Gastrocnemius medialis (tissue), 4 donors: ENCODE results near the gene GNB2.

ENCODE experiments used
- POLR2A ChIP-seq, 2 donors: fragments of 450-650 bp; IDR thresholded peaks; one replicate each; pipeline ENCODE4 v1.6.1; 2017; ENCODE audit warnings: antibody characterized with exemption in 2 of 2, mild to moderate bottlenecking in 2 of 2, moderate library complexity in 2 of 2
- TF ChIP-seq, protein P1 (sequence below), 5 experiments: fragments of 450-650 bp in 3 of 5; fragments of 200-600 bp in 2 of 5; sonication (generic) in 2 of 5; IDR thresholded peaks in 4 of 5; conservative IDR thresholded peaks in 1 of 5; 1 replicate in 4 of 5; 2 replicates in 1 of 5; pipeline ENCODE4 v1.5.1; 2016 to 2019; ENCODE audit warnings: antibody characterized with exemption in 5 of 5, mild to moderate bottlenecking in 3 of 5, moderate library complexity in 3 of 5

DNA sequence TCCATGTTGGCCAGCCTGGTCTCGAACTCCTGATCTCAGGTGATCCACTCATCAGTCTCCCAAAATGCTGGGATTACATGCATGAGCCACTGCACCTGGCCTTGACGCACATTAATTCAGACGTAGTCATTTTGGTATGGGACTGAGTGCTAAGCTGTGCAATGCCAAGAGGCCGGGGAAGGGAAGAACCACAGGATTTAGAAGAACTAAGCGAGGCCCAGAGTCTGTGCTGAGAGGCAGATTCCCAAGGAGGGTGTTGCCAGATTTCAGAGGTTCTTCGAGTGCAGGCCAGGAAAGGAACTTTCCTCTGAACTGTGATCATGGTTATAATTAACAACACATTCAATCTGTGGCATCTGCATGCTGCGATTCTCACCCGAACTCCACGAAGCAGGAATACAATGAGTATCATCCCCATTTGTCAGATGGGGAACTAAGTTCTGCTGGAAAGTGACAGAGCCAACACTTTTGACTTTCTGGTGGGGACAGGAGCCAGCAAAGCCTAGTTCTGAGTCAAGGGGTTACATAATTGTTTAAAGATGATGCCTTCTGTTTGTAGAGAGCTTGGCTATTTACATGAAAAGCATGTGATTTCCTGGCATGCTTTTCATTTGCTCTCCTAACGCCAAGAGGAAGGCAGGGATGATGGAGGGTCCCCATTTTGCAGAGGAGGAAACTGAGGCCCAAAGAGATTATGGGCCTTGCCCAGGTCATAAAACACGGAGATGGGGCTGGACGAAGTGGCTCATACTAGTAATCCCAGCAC, 53.6 kb downstream of the GNB2 start:
- no peak for TF ChIP-seq POLR2A (IDR thresholded peaks at IDR 0.05)
- TF ChIP-seq, protein P1, sequence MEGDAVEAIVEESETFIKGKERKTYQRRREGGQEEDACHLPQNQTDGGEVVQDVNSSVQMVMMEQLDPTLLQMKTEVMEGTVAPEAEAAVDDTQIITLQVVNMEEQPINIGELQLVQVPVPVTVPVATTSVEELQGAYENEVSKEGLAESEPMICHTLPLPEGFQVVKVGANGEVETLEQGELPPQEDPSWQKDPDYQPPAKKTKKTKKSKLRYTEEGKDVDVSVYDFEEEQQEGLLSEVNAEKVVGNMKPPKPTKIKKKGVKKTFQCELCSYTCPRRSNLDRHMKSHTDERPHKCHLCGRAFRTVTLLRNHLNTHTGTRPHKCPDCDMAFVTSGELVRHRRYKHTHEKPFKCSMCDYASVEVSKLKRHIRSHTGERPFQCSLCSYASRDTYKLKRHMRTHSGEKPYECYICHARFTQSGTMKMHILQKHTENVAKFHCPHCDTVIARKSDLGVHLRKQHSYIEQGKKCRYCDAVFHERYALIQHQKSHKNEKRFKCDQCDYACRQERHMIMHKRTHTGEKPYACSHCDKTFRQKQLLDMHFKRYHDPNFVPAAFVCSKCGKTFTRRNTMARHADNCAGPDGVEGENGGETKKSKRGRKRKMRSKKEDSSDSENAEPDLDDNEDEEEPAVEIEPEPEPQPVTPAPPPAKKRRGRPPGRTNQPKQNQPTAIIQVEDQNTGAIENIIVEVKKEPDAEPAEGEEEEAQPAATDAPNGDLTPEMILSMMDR (IDR thresholded peaks at IDR 0.05 in 4 of 5, conservative IDR thresholded peaks at IDR 0.05 in 1 of 5) = no peak
